ENCODE data around the gene LIPC.

DNA sequence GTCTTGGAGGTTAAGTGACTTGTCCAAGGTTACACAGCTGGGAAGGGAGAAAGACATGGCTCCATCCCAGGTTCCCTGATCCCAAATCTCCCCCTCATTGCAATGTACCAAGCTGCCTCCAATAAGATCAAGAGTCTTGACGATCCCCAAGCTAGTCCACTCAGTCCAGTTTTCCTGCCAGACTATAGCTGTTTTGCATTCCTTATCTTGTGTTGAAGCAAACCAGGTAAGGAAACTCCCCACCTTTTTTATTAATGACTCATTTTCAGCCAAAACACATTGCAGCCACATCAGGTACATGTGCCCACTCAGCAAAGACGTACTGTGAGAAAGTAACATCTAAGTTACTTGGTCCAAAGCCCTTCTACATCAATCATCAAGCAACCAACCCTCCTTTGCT lies 41.9 kb downstream of the LIPC start:
- TF ChIP-seq CTCF (IDR thresholded peaks at IDR 0.05) (no peak), POLR2A (IDR thresholded peaks at IDR 0.05) (no peak)

All from thyroid gland (tissue), 4 donors.